ENCODE results near the gene EML6.

DNA sequence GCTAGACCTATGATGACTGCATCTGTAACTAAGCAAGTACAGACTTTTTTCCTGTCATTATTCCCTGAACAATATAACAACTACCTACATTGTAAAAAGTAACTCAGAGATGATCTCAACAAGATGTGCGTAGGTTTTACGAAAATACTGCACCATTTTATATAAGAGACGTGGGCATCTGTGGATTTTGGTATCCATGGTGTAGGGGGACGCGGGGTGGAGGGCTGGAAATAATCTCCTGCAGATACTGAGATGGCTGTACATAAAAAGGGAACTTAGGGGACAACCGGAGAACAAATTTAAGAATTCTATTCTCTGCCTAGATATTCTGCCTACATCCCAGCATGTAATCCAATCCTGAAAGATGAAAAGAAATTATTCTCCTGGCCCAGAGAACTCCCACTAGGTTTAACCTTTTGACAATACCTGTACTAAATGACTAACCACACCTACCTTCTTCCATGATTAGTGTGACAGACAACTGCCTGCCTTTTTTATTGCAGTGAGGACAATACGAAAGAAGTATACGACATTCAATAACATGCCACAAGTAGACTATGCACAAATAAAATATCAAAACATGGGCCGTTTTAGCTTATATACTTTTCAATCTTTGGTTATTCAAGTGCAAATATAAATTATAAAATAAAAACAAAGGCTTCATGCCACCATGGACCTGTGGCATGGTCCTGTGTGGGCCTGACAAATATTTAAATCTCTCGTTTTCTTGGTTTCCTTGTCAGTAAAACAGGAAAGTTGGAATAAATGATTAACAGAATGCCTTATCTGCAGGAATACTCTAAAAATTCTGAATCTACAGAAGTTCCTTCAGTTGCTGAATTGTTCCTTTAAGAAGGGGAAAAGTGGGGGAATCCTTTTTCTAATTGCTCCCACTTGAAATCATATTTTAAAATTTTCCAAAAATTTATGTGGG lies 280.5 kb downstream of the EML6 start:
- no peak for TF ChIP-seq GATA3 (IDR thresholded peaks at IDR 0.05; ENCODE audit: low read depth, low read length)
- TF ChIP-seq GATA2 (IDR thresholded peaks at IDR 0.05; ENCODE audit: low read depth, low read length) = no peak

Measured in SH-SY5Y (cell line).